Measurements from ENCODE around the gene MYLK.

GRCh38 chr3:123679712-123680386 lies 204.3 kb downstream of the MYLK start:
- TF ChIP-seq CTCF (IDR thresholded peaks at IDR 0.05) (no peak), POLR2A (IDR thresholded peaks at IDR 0.05) (no peak)
